HG03457 (cell line): Measurements from ENCODE around the gene CXCR1.
"Not testable (repeated sequence)": the region's sequence is repeated elsewhere in the genome, so short reads cannot be mapped to it uniquely, and the experiment has no call there.

Source experiments
- ATAC-seq: cut with Tn5 transposase; IDR thresholded peaks from one replicate; pipeline ENCODE4 v1.9.1; 2021; ENCODE audit warnings: moderate number of reproducible peaks; ENCODE audit not compliant: unreplicated experiment

Gene CXCR1

DNA sequence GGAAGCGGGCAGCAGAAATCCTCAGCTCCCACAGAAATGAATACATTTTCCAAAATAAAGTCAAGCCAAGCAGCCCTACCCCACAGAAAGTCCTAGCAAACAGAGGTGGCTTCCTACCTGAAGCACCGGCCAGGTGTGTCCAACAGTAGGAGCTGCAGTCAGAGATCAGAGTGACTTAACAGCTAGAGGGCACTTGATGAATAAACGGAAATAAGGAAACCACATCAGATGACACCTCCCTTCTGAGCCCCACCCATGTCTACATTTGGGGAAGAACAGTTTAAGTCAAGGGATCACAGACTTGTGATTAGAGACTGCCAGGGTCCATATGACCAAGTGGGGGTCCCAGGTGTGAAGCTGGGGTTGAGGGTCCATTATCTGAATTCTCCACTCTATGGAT, at the start of gene CXCR1:
Gene CXCR1, minus strand, starts transcription at position 172 of the 400 bp plus-strand sequence. CDS start 1,751 bp downstream, outside the sequence.
- ATAC-seq, result no peak

DNA sequence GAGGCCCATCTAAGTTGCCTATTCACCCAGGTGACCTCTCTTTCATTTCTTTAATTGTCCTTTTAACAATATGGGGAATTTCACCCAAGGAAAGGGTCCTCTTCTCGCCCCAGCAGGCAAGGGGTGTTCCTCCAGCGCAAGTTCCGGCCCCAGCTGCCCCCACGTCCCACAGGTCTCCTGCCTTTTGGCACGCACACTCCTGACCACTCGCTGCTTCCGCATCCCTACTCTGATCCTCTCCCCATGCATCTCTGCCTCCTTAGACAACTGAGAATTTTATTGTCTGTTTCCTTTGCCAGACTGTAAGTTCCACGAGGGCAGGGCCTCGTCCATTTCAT, 49.5 kb upstream of the CXCR1 start:
- ATAC-seq, result no peak

DNA sequence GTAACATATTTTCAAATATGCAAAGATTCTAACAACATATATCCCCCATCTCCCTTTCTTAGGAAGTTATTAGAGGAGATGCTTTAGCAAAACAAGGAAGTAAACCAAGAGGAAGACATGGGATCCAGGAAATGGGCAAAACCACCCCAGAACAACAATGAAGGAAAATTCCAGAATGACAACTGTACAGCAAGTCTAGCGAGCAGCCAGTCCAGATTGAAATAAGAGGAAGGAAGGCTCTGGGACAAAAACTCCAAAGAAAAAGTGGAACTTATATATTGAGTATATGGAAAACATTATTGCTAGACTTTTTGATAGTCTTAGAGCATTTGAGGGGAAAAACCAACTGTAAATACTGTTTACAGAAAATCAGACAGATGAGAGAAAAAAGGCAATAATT, 47.4 kb upstream of the CXCR1 start:
- ATAC-seq, result no peak

DNA sequence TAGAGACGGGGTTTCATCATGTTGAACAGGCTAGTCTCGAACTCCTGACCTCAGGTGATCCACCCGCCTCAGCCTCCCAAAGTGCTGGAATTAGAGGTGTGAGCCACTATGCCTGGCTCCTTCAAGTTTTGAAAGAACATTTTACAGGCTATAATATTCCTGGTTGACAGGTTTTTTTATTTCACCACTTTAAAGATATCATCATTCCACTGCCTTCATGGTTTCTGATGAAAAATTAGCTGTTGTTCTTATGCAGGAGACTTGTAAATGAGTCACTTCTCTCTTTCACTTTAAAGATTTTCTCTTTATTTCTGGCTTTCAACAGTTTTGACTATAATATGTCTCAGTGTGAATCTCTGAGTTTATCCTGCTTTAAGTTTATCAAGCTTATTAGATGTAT, 42.3 kb upstream of the CXCR1 start:
- ATAC-seq, result no peak

DNA sequence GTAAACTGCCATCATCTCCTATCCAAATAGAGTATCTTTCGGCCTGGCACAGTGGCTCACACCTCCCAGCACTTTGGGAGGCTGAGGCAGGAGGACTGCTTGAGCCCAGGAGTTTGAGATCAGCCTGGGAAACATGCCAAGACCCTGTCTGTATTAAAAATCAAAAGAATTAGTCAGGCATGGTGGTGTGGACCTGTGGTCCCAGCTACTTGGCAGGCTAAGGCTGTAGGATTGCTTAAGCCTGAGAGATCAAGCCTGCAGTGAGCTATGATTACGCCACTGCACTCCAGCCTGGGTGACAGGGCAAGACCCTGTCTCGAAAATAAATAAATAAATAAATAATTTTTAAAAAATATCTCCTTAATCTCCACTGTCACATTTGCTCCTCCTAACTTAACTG, 35.5 kb upstream of the CXCR1 start:
- ATAC-seq, result no peak

DNA sequence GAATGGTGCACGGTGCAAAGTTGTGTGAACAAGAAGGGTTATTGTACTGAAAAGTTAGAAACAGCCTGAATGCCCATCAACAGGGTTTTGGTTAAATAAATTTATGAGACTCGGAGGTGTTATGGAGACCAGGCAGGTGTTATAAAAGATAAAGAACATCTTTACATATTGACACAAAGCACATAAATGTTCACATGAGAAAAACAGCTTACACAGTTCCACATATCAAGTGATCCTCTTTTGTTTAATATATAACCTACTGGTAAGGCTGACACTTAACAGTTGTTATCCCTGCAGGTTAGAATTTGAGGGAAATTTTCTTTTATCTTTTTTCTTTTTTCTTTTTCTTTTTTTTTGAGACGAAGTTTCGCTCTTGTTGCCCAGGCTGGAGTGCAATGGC, 30.2 kb upstream of the CXCR1 start:
- no peak for ATAC-seq

DNA sequence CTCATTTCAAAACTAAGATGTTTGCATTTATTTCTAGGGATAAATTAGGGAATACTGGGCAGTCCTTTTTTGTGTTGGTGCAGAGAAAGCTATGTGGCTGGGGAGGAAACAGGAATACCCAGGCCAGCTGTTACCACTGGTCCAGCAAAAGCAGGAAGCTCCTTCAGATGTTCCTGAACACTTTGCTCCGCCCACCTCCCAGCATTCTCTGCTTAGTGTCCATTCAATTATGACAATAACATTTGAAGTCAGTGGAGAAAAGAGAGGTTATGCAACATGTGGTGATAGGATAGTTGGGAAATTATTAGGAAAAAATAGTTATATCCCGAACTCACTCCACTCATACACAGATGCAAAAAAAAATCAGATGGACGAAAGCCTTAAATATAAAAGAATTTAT, 28.1 kb upstream of the CXCR1 start:
- no peak for ATAC-seq

DNA sequence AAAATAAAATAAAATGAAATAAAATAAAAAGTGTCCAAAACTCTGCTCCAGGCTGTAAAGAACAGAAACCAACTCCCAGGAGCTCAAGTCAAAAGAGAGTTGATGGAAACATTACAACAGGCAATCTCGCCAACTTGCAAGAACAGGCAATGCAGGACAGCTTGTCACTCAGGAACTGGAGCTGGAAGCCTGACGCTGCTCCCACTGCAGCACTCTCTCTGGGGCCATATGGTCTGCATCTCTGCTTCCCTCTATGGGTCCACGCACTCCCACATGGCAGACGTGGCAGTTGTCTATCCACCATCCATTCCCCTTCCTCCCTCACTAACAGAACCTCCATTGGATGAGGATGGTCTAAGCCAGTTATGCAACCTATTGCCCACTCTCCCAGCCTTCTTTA, 26.9 kb upstream of the CXCR1 start:
- ATAC-seq, result no peak

DNA sequence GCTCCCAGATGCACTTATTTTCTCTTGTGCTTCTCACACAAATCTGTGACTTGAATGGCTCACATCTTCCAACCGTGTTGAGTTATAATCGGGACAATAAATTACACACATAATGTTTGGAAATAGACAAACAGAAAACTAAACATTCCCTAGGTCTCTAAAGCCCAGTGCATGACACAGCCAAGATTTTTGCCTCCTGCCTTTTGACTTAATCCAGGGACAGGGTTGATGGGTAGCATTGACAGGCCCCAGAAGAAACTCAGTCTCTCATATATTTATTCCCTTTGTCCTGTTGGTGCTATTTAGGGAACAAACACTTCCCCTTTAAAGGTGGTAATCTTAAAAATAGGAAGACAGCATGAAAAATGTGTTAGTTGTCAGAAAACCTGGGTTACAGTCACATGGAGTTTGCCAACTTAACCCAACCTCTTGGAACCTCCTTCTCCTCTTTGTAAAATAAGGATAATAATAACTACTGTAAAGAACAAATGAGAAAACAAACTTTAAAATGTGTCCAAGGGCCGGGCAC, 26.2 kb upstream of the CXCR1 start:
- no peak for ATAC-seq

DNA sequence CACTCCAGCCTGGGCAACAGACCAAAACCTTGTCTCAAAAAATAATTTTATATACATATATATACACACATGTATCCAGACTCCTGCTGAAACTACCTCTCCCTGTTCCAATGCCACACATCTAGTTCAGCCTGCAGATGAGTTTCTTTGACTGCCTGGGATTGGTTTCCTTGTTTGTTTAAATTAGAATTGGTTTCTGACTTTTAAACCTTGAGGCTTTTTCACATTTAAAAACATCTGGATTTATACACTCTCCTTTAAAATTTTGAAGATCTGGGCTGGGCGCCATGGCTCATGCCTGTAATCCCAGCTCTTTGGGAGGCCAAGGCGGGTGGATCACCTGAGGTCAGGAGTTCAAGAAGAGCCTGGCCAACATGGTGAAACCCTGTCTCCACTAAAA, 21.8 kb upstream of the CXCR1 start:
- no peak for ATAC-seq

DNA sequence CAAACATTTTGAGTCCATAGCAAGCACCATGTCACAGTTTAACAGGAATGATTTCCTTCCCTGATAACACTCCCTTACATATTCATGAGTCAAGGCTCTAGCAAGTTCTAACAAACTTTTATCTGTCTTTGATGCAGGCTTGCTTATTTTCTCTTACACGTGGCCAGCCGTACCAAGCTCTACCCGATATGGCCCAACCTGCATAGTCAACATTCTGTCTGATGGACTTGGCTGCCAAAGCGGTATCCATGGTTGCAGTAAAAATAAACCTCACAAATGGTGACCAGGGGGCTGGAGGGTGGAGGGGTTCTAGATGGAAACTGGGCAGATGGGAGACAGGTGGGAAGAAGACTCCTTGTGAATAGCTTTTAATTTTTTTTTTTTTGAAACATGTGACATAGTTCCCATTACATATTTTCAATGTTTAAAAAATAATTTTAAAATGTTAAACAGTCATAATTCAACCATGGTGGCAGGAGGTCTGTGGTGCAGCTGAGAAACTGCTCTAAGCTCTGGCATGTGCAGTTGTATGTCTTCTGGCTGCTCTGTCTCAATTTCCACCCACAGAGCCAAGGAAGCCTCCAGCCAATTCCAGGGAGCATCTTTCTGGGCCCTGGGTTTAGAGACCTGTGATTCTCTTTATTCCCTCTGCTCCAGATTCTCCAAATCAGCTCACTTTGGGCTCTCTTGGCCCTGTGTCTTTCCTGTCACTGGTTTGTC, 20.7 kb upstream of the CXCR1 start:
- ATAC-seq, result no peak

DNA sequence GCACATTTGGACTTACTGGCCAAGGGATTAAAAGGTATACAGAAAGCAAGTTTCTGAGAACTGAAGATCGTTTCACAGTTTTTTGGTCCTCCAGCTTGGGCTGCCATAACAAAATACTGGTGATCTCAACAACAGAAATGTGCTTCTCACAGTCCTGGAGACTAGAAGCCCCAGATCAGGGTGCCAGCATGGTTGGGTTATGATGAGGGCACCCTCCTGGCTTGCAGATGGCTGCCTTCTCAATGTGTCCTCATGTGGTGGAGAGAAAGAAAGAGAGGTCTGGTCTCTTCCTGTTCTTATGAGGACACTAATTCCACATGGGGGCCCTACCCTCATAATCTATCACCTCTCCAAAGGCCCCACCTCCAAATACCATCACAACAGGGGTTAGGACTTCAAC, 20.1 kb upstream of the CXCR1 start:
- ATAC-seq, result no peak

DNA sequence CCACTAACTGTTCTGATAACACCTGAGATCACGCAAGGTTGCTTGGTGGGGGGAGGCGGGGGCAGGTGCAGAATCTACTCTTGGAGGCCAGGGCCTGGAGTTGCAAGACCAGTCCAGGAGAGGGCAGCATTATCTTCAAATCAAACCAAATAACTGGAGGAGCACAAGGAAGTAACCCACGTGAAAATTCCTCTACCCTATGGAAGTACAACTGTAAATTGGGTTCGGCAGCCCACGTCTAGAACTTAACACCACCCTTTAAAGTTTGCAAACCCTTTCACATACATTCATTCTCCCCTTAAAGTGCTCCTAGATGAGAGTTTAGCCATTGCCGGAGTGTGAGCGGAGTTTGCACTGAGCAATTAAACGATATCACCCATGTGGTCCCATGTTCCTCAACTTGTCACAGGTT, 19.6 kb upstream of the CXCR1 start:
- ATAC-seq, result no peak

DNA sequence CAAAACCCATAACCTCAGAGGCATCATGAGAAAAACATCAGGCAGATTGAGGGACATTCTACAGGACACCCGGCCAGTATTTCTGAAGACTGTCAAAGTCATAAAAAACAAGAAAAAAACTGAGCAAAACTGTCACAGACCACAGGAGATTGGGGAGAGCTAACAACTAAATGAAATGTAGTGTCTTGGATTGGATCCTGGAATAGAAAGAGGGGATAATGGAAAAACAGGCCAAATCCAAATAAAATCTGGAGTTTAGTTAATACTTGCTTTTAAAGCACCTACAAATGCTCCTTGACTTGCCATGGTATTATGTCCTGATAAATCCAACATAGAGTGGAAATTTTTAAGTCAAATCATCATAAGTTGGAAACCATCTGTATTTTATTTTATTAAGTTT, 17.6 kb upstream of the CXCR1 start:
- ATAC-seq, result no peak

DNA sequence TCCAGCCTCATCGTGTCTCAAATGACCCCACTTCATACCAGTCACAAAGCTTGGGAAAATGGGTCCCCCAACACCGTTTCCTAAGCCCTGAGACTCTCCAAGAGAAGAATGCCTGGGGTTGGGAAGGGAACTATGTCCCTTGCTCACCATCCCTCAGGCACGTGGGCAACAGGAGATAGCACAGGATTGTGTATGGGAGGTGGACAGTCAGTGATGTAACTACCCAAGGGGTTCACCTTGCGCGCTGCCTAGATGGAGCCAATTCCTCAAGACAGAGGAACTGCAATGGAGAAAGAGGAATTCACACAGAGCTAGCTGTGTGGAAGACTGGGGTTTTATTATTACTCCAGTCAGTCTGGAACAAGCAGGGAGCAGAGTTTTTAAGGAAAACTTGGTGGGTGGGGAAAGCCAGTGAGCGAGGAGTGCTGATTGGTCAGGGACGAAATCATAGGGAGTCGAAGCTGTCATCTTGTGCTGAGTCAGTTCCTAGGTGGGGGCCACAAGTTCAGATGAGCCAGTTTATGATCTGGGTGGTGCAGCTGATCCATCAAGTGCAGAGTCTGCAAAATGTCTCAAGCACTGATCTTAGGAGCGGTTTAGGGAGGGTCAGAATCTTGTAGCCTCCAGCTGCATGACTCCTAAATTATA, 13.8 kb upstream of the CXCR1 start:
- ATAC-seq, result no peak

DNA sequence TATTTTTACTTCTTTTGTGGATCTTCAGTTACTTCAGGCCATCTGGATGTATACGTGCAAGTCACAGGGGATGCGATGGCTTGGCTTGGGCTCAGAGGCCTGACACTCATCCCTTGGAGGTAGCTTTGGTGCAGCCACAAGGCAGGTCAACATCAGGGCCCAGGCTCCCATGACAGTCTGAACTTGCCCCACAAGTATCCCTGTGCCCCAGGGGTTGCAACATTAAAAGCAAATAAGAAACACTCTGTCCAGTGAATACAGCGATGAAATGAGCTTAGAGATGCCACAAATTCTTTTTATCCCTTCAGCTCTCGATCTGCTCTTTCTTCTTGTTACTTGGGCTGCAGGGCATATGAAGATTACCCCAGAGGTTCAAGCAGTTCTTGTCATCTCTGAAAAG, 13.0 kb upstream of the CXCR1 start:
- no peak for ATAC-seq

DNA sequence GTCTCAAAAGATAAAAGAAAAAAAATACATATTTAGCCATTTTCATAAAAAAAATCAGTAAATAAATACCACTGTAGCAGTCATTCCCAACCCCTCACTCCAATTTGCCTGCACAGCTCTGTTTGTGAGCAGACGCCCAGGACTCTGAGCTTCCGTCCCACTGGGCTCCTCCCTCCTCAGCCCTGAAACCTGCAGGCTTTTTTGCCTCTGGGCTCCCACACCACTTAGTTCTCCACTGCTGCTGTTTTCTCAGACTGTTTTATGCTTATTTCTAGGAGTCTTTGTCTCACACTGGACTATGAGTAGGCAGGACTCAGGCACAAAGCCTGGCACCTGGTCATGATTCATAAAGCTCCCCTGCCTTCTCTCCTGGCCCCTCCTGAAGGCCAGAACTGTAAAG, 6.1 kb upstream of the CXCR1 start:
- ATAC-seq, result no peak

DNA sequence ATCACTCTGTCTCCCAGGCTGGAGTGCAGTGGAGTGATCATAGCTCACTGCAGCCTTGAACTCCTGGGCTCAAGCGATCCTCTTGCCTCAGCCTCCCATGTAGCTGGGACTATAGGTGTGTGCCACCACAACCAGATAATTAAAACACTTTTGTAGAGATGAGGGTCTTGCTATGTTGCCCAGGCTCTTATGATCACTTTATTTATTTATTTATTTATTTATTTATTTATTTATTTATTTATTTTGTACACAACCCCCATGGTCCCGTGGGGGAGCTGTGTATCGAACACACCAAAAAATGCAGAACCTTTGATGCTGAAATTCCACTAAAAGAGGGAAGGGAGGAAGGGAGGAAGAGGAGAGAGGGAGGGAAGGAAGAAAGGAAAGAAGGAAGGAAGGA, 5.0 kb upstream of the CXCR1 start:
- not testable (repeated sequence) for ATAC-seq

DNA sequence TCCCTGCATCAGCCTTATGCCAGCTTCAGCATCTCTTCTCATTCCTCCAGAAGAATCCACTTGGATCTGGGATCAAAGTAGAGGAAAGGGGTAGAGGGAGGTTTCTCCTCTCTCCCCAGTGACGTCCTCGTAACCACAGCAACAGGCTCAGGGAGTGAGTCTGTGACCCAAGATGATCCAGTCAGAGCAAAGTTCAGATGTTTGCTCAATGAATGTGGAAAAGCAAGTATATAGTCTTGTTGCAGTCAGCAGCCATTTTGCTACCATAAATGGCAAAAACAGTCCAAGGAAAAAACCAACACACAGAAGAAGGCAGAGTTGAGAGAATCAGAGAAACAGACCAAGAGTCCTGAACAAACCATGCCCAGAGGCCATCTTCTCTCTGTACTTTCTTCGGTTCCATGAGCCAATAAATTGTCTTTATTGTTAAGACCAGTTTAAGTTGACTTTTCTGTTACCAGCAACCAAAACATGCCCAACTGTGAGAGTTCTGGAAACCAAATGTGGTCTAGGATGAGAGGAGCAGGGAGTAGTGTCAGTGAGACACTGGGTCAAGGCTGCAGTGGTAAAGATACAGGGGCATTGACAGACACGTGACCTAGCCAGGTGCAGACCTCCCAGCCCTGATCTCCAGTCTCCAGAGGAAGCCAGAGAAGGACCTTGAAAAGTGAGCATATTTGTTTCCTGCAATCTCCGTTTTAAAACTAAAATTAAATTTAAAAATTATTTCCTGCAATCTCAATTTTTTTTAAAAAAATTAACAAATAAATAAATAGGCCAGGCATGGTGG, 3.2 kb upstream of the CXCR1 start:
- no peak for ATAC-seq

DNA sequence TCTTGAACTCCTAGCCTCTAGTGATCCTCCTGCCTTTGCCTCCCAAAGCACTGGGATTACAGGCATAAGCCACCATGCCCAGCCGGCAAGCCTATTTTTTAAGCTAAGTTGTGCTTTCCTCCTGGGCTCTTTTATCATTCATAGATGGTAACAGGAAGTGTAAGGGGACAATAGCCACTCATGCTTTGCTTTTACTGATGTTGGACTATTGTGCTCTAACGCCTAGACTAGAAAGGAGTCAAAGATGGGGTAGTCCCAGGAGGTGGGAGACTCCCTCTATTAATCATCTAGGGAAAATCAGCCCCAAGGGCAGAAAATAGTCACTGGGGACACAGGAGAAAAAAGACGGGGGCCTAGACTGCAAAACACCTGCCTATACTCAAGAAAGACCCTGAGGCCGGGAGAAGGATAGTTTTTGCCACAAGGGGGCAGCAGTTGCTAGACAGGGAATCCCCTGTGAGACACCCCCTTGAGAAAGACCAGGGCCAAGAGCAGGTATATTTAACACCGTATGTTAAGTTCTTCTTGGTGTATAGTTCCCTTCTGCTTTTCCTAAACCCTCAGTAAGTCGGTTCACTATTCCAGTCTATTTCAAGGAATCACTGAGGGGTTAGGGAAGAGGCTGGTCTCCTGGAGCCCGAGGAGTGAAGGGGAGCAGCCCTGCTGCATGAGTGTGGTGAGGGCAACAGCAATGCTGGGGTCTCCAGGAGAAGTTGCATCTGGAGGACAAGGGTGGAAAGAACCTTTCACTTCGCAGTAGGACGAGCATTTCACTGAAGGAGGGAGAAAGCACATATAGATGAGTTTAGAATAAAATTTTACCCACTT, 2.1 kb upstream of the CXCR1 start:
- ATAC-seq, result no peak

DNA sequence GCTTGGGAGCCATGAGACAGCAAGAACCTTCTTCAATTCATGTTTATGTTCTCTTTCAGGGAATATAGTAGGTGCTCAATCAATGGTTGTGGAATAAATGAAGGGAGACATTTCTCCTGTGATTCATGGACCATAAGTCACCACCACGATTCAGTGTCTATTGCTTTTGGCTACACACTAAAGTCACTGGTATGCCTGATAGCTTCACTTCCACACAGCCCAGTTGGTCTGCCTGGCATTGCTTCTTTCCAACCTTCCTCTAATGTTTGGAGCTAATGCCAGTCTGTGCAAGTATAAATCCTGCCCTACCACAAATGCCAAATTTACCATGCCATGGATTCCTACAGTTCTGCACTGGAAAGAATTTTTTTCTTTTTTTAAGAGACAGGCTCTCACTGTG, 1.3 kb upstream of the CXCR1 start:
- ATAC-seq, result no peak
